BLaER1 treated with 17β-estradiol and CSF1 and Interleukin-3, amounts not matched to agents 10 nM and 100 nM (cell line): ENCODE data around the gene HYAL3.
"Not testable (repeated sequence)": the region's sequence is repeated elsewhere in the genome, so short reads cannot be mapped to it uniquely, and the experiment has no call there.

Experiments
- H3K27ac ChIP-seq, 11 experiments: shearing (Covaris generic); formaldehyde crosslinking; 2 replicates each; pipeline ENCODE4 v1.8.1; 2022
- H3K27me3 ChIP-seq, 11 experiments: shearing (Covaris generic); formaldehyde crosslinking; 2 replicates each; pipeline ENCODE4 v1.8.1; 2022
- H3K36me3 ChIP-seq, 11 experiments: shearing (Covaris generic); formaldehyde crosslinking; 2 replicates each; pipeline ENCODE4 v1.8.1; 2022
- H3K4me1 ChIP-seq, 10 experiments: shearing (Covaris generic); formaldehyde crosslinking; 2 replicates each; pipeline ENCODE4 v1.8.1; 2022
- H3K4me2 ChIP-seq, 11 experiments: shearing (Covaris generic); formaldehyde crosslinking; 2 replicates each; pipeline ENCODE4 v1.8.1; 2022
- H3K4me3 ChIP-seq, 10 experiments: shearing (Covaris generic); formaldehyde crosslinking; 2 replicates each; pipeline ENCODE4 v1.8.1; 2022
- H3K9ac ChIP-seq, 11 experiments: shearing (Covaris generic); formaldehyde crosslinking; 2 replicates each; pipeline ENCODE4 v1.8.1; 2022
- H3K9me3 ChIP-seq, 11 experiments: shearing (Covaris generic); formaldehyde crosslinking; replicated peaks in 1 of 11; 2 replicates each; pipeline ENCODE4 v1.8.1; 2022
- H4K20me1 ChIP-seq, 11 experiments: shearing (Covaris generic); formaldehyde crosslinking; 2 replicates each; pipeline ENCODE4 v1.8.1; 2022
- Cebpa-rat ChIP-seq, 11 experiments: shearing (Covaris generic); IDR thresholded peaks; 2 replicates each; pipeline ENCODE4 v1.8.1; 2022

Gene HYAL3

GRCh38 chr3:50287262-50287661 lies 11.9 kb downstream of the HYAL3 start:
- no peak for TF ChIP-seq Cebpa-rat (IDR thresholded peaks at IDR 0.05)
- Histone ChIP-seq H3K4me2 (no peak overlapping the region), H3K27me3 (no peaks in the 10 kb centered on the region), H3K9me3 (no peaks in the 10 kb centered on the region), H3K4me3 (no peak overlapping the region), H3K4me1 (peaks cover 10 to 15% (median 13%) of the 10 kb centered on the region in 10 experiments), H3K36me3 (peaks cover 45 to 61% (median 56%) of the 10 kb centered on the region in 11 experiments), H4K20me1 (peaks cover 0 to 62% (median 27%) of the 10 kb centered on the region in 11 experiments; a peak in 14 of 22 replicates), H3K27ac (no peak overlapping the region), H3K9ac (0 out of 22 replicates have a peak overlapping the region, but pooled peaks of 1 of the 11 experiments have one; percentile 27)

- Histone ChIP-seq H3K9me3 (no peaks in the 10 kb centered on the region), H3K27ac (no peak overlapping the region), H3K4me3 (no peak overlapping the region), H4K20me1 (peaks cover 0 to 62% (median 27%) of the 10 kb centered on the region in 11 experiments; a peak in 14 of 22 replicates), H3K9ac (no peak overlapping the region), H3K27me3 (no peaks in the 10 kb centered on the region), H3K4me1 (peaks cover 10 to 15% (median 13%) of the 10 kb centered on the region in 10 experiments), H3K4me2 (no peak overlapping the region), H3K36me3 (peaks cover 45 to 61% (median 56%) of the 10 kb centered on the region in 11 experiments)
- TF ChIP-seq Cebpa-rat (IDR thresholded peaks at IDR 0.05), result no peak
Observed at GRCh38 chr3:50286322-50287227, 12.6 kb downstream of the HYAL3 start.

GRCh38 chr3:50284121-50284520 lies 15.1 kb downstream of the HYAL3 start:
- H3K9me3 ChIP-seq, H3K4me2 ChIP-seq: not testable (repeated sequence)

GRCh38 chr3:50279255-50280016 lies 19.8 kb downstream of the HYAL3 start:
- H3K36me3 ChIP-seq, result no peaks in the 10 kb centered on the region
- H3K9me3 ChIP-seq, result no peaks in the 10 kb centered on the region
- H4K20me1 ChIP-seq, result peaks cover 0 to 49% (median 26%) of the 10 kb centered on the region in 11 experiments; a peak in 14 of 22 replicates
- no peak overlapping the region for H3K4me3 ChIP-seq
- no peak overlapping the region for H3K27ac ChIP-seq
- H3K9ac ChIP-seq, result no peak overlapping the region
- no peak for TF ChIP-seq Cebpa-rat (IDR thresholded peaks at IDR 0.05)
- no peak overlapping the region for H3K4me2 ChIP-seq
- H3K27me3 ChIP-seq, result peaks cover 48 to 55% (median 52%) of the 10 kb centered on the region in 11 experiments
- peaks cover 7 to 26% (median 13%) of the 10 kb centered on the region in 10 experiments; a peak in 17 of 20 replicates for H3K4me1 ChIP-seq

More at GRCh38 chr3:50284121-50284520, 15.1 kb downstream of the HYAL3 start:
- not testable (repeated sequence) for H3K4me3 ChIP-seq, H3K27me3 ChIP-seq, H3K9ac ChIP-seq, H3K27ac ChIP-seq, H3K4me1 ChIP-seq
- peaks cover 0 to 44% (median 20%) of the 10 kb centered on the region in 11 experiments; a peak in 15 of 22 replicates for H4K20me1 ChIP-seq
- peaks cover 30 to 44% (median 39%) of the 10 kb centered on the region in 11 experiments for H3K36me3 ChIP-seq

GRCh38 chr3:50278880-50279224 lies 20.4 kb downstream of the HYAL3 start, which contains the start of gene LSMEM2:
TSS of gene LSMEM2 (plus strand) at chr3:50279087. CDS start at chr3:50279114, 27 bp downstream.
- H3K9ac ChIP-seq, result no peak within 1 kb of the TSS
- no peak within 1 kb of the TSS for H3K27ac ChIP-seq
- no peak within 1 kb of the TSS for H3K4me2 ChIP-seq
- H3K36me3 ChIP-seq, result no peaks in the 10 kb centered on the region
- TF ChIP-seq Cebpa-rat (IDR thresholded peaks at IDR 0.05), result no peak
- H3K27me3 ChIP-seq, result peaks cover 54 to 60% (median 58%) of the 10 kb centered on the region in 11 experiments
- peaks cover 0 to 55% (median 31%) of the 10 kb centered on the region in 11 experiments; a peak in 14 of 22 replicates for H4K20me1 ChIP-seq
- no peak within 1 kb of the TSS for H3K4me3 ChIP-seq
- no peaks in the 10 kb centered on the region for H3K9me3 ChIP-seq
- peaks cover 7 to 29% (median 17%) of the 10 kb centered on the region in 10 experiments; a peak in 18 of 20 replicates for H3K4me1 ChIP-seq

- H3K27ac ChIP-seq, result no peak overlapping the region
- no peak overlapping the region for H3K9ac ChIP-seq
- peaks cover 0 to 60% (median 36%) of the 10 kb centered on the region in 11 experiments; a peak in 14 of 22 replicates for H4K20me1 ChIP-seq
- H3K27me3 ChIP-seq, result peaks cover 59 to 66% (median 63%) of the 10 kb centered on the region in 11 experiments
- TF ChIP-seq Cebpa-rat (IDR thresholded peaks at IDR 0.05), result no peak
- H3K36me3 ChIP-seq, result no peaks in the 10 kb centered on the region
- H3K4me1 ChIP-seq, result peaks cover 7 to 34% (median 22%) of the 10 kb centered on the region in 10 experiments; a peak in 18 of 20 replicates
- H3K4me3 ChIP-seq, result no peak overlapping the region
- no peaks in the 10 kb centered on the region for H3K9me3 ChIP-seq
- H3K4me2 ChIP-seq, result no peak overlapping the region
Observed at GRCh38 chr3:50278123-50278879, 20.9 kb downstream of the HYAL3 start.

GRCh38 chr3:50276762-50277101 lies 22.5 kb downstream of the HYAL3 start:
- Histone ChIP-seq H3K27ac (no peak overlapping the region), H3K36me3 (no peaks in the 10 kb centered on the region), H3K4me3 (no peak overlapping the region), H3K4me1 (peaks cover 7 to 38% (median 28%) of the 10 kb centered on the region in 10 experiments; a peak in 18 of 20 replicates), H3K4me2 (peak overlapping the region in 2 of 11 experiments; percentile 27 to 46; a peak in 1 of 22 replicates), H3K27me3 (peaks cover 65 to 72% (median 68%) of the 10 kb centered on the region in 11 experiments), H3K9ac (no peak overlapping the region), H4K20me1 (peaks cover 0 to 62% (median 36%) of the 10 kb centered on the region in 11 experiments; a peak in 14 of 22 replicates), H3K9me3 (no peaks in the 10 kb centered on the region)
- TF ChIP-seq Cebpa-rat (IDR thresholded peaks at IDR 0.05), result no peak
